Measurements from ENCODE around the gene TRIM63.
A peak's percentile ranks its signal among the peaks of the same experiment; 100 is the strongest.

The TRIM63 gene

DNA sequence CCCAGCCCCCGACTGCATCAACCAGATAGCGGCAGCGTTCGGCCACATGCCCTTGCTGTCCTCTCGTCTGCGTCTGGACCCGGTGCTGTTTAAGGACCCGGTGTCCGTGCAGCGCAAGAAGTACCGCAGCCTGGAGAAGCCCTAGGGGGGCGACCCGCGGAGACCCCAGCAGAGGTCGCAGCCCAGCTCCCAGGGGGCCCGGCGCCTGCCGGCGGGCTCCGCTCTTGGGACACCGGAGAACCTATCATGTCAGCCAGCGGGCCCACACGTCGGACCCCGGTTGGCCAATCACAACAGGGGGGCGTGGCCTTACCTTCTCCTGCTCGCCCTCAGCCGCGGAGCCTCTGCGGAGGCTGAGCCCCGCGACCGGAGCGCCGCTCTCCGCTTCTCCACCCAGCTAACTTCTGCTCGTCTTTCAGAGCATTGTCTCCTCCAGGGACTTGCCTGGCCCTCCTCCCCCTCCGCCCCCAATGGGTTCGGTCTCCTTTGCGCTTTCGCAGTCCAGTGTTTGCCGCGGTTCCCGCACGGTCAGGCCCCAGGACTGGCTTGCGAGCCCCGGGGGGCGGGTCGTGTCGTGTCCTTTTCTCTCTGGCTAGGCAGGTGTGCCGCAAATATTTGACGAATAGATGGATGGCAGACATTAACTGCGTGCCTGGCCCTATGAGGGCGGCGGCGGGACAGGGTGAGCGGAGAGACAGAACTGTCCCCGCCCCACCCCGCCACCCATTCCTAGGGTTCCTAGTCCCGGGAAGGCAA, 32.0 kb downstream of the TRIM63 start (continued):
- TF ChIP-seq RBAK (tag by site-specific recombination; IDR thresholded peaks at IDR 0.05) = no peak
- peak; percentile 39; the same call in 1 of the 2 replicates for TF ChIP-seq ZBTB7A (tag by site-specific recombination; IDR thresholded peaks at IDR 0.05; ENCODE audit: low read depth)
- TF ChIP-seq, protein P1, sequence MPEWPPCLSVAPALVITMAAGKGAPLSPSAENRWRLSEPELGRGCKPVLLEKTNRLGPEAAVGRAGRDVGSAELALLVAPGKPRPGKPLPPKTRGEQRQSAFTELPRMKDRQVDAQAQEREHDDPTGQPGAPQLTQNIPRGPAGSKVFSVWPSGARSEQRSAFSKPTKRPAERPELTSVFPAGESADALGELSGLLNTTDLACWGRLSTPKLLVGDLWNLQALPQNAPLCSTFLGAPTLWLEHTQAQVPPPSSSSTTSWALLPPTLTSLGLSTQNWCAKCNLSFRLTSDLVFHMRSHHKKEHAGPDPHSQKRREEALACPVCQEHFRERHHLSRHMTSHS (tag by site-specific recombination; IDR thresholded peaks at IDR 0.05) = no peak
- TF ChIP-seq EGR2 (tag by site-specific recombination; IDR thresholded peaks at IDR 0.05; ENCODE audit: low read depth) = 0 out of 2 replicates have a peak, but pooled peaks have one; percentile 7
- TF ChIP-seq ZNF114 (tag by site-specific recombination; IDR thresholded peaks at IDR 0.05) = no peak
- TF ChIP-seq ZEB2 (tag by site-specific recombination; IDR thresholded peaks at IDR 0.05) = peak; percentile 55; the same call in 1 of the 2 replicates
- peak; percentile 97 for TF ChIP-seq GLIS1 (tag by site-specific recombination; IDR thresholded peaks at IDR 0.05)
- TF ChIP-seq ZNF223 (tag by site-specific recombination; IDR thresholded peaks at IDR 0.05) = 0 out of 2 replicates have a peak, but pooled peaks have one; percentile 27
- TF ChIP-seq, protein P2, sequence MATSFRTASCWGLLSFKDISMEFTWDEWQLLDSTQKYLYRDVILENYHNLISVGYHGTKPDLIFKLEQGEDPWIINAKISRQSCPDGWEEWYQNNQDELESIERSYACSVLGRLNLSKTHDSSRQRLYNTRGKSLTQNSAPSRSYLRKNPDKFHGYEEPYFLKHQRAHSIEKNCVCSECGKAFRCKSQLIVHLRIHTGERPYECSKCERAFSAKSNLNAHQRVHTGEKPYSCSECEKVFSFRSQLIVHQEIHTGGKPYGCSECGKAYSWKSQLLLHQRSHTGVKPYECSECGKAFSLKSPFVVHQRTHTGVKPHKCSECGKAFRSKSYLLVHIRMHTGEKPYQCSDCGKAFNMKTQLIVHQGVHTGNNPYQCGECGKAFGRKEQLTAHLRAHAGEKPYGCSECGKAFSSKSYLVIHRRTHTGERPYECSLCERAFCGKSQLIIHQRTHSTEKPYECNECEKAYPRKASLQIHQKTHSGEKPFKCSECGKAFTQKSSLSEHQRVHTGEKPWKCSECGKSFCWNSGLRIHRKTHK (tag by site-specific recombination; IDR thresholded peaks at IDR 0.05) = no peak
- TF ChIP-seq, protein P3, sequence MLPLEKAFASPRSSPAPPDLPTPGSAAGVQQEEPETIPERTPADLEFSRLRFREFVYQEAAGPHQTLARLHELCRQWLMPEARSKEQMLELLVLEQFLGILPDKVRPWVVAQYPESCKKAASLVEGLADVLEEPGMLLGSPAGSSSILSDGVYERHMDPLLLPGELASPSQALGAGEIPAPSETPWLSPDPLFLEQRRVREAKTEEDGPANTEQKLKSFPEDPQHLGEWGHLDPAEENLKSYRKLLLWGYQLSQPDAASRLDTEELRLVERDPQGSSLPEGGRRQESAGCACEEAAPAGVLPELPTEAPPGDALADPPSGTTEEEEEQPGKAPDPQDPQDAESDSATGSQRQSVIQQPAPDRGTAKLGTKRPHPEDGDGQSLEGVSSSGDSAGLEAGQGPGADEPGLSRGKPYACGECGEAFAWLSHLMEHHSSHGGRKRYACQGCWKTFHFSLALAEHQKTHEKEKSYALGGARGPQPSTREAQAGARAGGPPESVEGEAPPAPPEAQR (tag by site-specific recombination; IDR thresholded peaks at IDR 0.05) = no peak
- TF ChIP-seq ZNF473 (tag by site-specific recombination; IDR thresholded peaks at IDR 0.05) = no peak
- 0 out of 2 replicates have a peak, but pooled peaks have one; percentile 40 for TF ChIP-seq BCL11B (tag by site-specific recombination; IDR thresholded peaks at IDR 0.05; ENCODE audit: low read depth)
- TF ChIP-seq, protein P4, sequence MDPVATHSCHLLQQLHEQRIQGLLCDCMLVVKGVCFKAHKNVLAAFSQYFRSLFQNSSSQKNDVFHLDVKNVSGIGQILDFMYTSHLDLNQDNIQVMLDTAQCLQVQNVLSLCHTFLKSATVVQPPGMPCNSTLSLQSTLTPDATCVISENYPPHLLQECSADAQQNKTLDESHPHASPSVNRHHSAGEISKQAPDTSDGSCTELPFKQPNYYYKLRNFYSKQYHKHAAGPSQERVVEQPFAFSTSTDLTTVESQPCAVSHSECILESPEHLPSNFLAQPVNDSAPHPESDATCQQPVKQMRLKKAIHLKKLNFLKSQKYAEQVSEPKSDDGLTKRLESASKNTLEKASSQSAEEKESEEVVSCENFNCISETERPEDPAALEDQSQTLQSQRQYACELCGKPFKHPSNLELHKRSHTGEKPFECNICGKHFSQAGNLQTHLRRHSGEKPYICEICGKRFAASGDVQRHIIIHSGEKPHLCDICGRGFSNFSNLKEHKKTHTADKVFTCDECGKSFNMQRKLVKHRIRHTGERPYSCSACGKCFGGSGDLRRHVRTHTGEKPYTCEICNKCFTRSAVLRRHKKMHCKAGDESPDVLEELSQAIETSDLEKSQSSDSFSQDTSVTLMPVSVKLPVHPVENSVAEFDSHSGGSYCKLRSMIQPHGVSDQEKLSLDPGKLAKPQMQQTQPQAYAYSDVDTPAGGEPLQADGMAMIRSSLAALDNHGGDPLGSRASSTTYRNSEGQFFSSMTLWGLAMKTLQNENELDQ (tag by site-specific recombination; IDR thresholded peaks at IDR 0.05; ENCODE audit: low read depth) = no peak
- no peak for TF ChIP-seq ZNF664 (tag by site-specific recombination; IDR thresholded peaks at IDR 0.05)
- TF ChIP-seq, protein P5, sequence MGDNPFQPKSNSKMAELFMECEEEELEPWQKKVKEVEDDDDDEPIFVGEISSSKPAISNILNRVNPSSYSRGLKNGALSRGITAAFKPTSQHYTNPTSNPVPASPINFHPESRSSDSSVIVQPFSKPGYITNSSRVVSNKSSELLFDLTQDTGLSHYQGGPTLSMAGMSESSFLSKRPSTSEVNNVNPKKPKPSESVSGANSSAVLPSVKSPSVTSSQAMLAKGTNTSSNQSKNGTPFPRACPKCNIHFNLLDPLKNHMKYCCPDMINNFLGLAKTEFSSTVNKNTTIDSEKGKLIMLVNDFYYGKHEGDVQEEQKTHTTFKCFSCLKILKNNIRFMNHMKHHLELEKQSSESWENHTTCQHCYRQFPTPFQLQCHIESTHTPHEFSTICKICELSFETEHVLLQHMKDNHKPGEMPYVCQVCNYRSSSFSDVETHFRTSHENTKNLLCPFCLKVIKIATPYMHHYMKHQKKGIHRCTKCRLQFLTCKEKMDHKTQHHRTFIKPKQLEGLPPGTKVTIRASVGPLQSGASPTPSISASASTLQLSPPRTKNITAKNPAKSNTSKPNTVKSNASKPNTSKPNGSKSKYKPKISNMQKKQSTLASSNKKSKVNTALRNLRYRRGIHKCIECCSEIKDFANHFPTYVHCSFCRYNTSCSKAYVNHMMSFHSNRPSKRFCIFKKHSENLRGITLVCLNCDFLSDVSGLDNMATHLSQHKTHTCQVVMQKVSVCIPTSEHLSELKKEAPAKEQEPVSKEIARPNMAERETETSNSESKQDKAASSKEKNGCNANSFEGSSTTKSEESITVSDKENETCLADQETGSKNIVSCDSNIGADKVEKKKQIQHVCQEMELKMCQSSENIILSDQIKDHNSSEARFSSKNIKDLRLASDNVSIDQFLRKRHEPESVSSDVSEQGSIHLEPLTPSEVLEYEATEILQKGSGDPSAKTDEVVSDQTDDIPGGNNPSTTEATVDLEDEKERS (tag by site-specific recombination; IDR thresholded peaks at IDR 0.05) = no peak
- TF ChIP-seq, protein P6, sequence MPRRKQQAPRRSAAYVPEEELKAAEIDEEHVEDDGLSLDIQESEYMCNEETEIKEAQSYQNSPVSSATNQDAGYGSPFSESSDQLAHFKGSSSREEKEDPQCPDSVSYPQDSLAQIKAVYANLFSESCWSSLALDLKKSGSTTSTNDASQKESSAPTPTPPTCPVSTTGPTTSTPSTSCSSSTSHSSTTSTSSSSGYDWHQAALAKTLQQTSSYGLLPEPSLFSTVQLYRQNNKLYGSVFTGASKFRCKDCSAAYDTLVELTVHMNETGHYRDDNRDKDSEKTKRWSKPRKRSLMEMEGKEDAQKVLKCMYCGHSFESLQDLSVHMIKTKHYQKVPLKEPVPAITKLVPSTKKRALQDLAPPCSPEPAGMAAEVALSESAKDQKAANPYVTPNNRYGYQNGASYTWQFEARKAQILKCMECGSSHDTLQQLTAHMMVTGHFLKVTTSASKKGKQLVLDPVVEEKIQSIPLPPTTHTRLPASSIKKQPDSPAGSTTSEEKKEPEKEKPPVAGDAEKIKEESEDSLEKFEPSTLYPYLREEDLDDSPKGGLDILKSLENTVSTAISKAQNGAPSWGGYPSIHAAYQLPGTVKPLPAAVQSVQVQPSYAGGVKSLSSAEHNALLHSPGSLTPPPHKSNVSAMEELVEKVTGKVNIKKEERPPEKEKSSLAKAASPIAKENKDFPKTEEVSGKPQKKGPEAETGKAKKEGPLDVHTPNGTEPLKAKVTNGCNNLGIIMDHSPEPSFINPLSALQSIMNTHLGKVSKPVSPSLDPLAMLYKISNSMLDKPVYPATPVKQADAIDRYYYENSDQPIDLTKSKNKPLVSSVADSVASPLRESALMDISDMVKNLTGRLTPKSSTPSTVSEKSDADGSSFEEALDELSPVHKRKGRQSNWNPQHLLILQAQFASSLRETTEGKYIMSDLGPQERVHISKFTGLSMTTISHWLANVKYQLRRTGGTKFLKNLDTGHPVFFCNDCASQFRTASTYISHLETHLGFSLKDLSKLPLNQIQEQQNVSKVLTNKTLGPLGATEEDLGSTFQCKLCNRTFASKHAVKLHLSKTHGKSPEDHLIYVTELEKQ (tag by site-specific recombination; IDR thresholded peaks at IDR 0.05; ENCODE audit: borderline replicate concordance) = no peak
- TF ChIP-seq ZNF610 (tag by site-specific recombination; IDR thresholded peaks at IDR 0.05; ENCODE audit: borderline replicate concordance) = peak; percentile 79; the same call in 1 of the 2 replicates
- TF ChIP-seq, protein P7, sequence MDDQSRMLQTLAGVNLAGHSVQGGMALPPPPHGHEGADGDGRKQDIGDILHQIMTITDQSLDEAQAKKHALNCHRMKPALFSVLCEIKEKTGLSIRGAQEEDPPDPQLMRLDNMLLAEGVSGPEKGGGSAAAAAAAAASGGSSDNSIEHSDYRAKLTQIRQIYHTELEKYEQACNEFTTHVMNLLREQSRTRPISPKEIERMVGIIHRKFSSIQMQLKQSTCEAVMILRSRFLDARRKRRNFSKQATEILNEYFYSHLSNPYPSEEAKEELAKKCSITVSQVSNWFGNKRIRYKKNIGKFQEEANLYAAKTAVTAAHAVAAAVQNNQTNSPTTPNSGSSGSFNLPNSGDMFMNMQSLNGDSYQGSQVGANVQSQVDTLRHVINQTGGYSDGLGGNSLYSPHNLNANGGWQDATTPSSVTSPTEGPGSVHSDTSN (CRISPR knock-in tag; IDR thresholded peaks at IDR 0.05) = no peak
- peak; percentile 77 for TF ChIP-seq ZNF366 (tag by site-specific recombination; conservative IDR thresholded peaks at IDR 0.05)
- no peak for TF ChIP-seq ZSCAN23 (tag by site-specific recombination; IDR thresholded peaks at IDR 0.05)
- TF ChIP-seq ZNF433 (tag by site-specific recombination; IDR thresholded peaks at IDR 0.05; ENCODE audit: low read depth) = no peak
- TF ChIP-seq, protein P8, sequence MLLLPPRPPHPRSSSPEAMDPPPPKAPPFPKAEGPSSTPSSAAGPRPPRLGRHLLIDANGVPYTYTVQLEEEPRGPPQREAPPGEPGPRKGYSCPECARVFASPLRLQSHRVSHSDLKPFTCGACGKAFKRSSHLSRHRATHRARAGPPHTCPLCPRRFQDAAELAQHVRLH (tag by site-specific recombination; IDR thresholded peaks at IDR 0.05) = no peak
- no peak; the same call in 1 of the 2 replicates for TF ChIP-seq KLF1 (tag by site-specific recombination; IDR thresholded peaks at IDR 0.05)
- no peak for TF ChIP-seq ZNF571 (tag by site-specific recombination; IDR thresholded peaks at IDR 0.05)
